Common myeloid progenitor, CD34-positive (primary cell): ENCODE measurements around the gene SCARB1.

Experiments
- CTCF ChIA-PET: fragments of 350-600 bp; sonication (Branson Sonifier 250); formaldehyde crosslinking; loops from one replicate; lab custom pipeline; 2021; ENCODE audit warnings: antibody characterized with exemption; lab: Charles Lee
- POLR2A ChIA-PET: fragments of 350-600 bp; sonication (Branson Sonifier 250); formaldehyde crosslinking; loops from one replicate; lab custom pipeline; 2021; ENCODE audit warnings: antibody characterized with exemption; lab: Charles Lee
- DNase-seq, 3 donors: peaks; one replicate each; pipeline versions ENCODE4 v3.0.0 to v3.0.0-alpha.2; 2013
- H3K27ac ChIP-seq, 2 experiments: 1 replicate in 1 of 2; 2 replicates in 1 of 2; pipeline ENCODE4 v1.7.0; 2013; ENCODE audit warnings: inconsistent platforms in 2 of 2, low read length in 2 of 2, mild to moderate bottlenecking in 2 of 2, low read depth in 1 of 2, moderate library complexity in 1 of 2; ENCODE audit not compliant: severe bottlenecking in 2 of 2, insufficient read depth in 1 of 2, poor library complexity in 1 of 2
- H3K27me3 ChIP-seq, 5 experiments: replicated peaks in 2 of 5; 1 replicate in 3 of 5; 2 replicates in 2 of 5; pipeline versions ENCODE4 v1.6.1 to v1.7.0; 2013; ENCODE audit warnings: low read length in 4 of 5, mild to moderate bottlenecking in 2 of 5, moderate library complexity in 2 of 5, inconsistent platforms in 1 of 5; ENCODE audit not compliant: insufficient read depth in 5 of 5, control insufficient read depth in 4 of 5
- H3K36me3 ChIP-seq, 4 experiments: 1 replicate in 2 of 4; 2 replicates in 2 of 4; pipeline versions ENCODE4 v1.6.1 to v1.7.0; 2013; ENCODE audit warnings: low read length in 3 of 4, control low read depth in 1 of 4, mild to moderate bottlenecking in 1 of 4; ENCODE audit not compliant: control insufficient read depth in 4 of 4, insufficient read depth in 4 of 4
- H3K4me1 ChIP-seq, 4 experiments: 1 replicate in 3 of 4; 2 replicates in 1 of 4; pipeline versions ENCODE4 v1.6.1 to v1.7.1; 2013; ENCODE audit warnings: low read length in 3 of 4, mild to moderate bottlenecking in 3 of 4, control low read depth in 1 of 4, inconsistent platforms in 1 of 4, moderate library complexity in 1 of 4; ENCODE audit not compliant: control insufficient read depth in 4 of 4, insufficient read depth in 4 of 4; ENCODE audit errors: control extremely low read depth in 1 of 4
- H3K4me3 ChIP-seq, 7 experiments: 1 replicate in 4 of 7; 2 replicates in 3 of 7; pipeline versions ENCODE4 v1.5.1 to v1.7.0; 2013; ENCODE audit warnings: mild to moderate bottlenecking in 7 of 7, low read length in 6 of 7, moderate library complexity in 6 of 7, inconsistent platforms in 2 of 7, low read depth in 2 of 7, control low read depth in 1 of 7; ENCODE audit not compliant: insufficient read depth in 4 of 7, control insufficient read depth in 1 of 7; ENCODE audit errors: extremely low read depth in 1 of 7
- H3K9me3 ChIP-seq, 5 experiments: 1 replicate in 4 of 5; 2 replicates in 1 of 5; pipeline versions ENCODE4 v1.6.1 to v1.7.1; 2013; ENCODE audit warnings: low read length in 4 of 5, mild to moderate bottlenecking in 2 of 5, inconsistent platforms in 1 of 5, low read depth in 1 of 5, moderate library complexity in 1 of 5; ENCODE audit not compliant: control insufficient read depth in 4 of 5, insufficient read depth in 2 of 5; ENCODE audit errors: control extremely low read depth in 1 of 5
- WGBS: methylation state at CpG from one replicate; pipeline ENCODE4 v1.1.5; 2013; ENCODE audit not compliant: insufficient coverage; 5-methylcytosine and 5-hydroxymethylcytosine counted together

The SCARB1 gene

GRCh38 chr12:124786061-124786964, 77.4 kb downstream of the SCARB1 start:
- no peak overlapping the region for H3K27ac ChIP-seq
- DNase-seq: no peak
- CTCF ChIA-PET: no interaction called here

GRCh38 chr12:124784871-124785572, 78.6 kb downstream of the SCARB1 start:
- H3K4me3 ChIP-seq: no peak overlapping the region

More at GRCh38 chr12:124786061-124786964, 77.4 kb downstream of the SCARB1 start:
- peaks cover 0 to 82% (median 41%) of the 10 kb centered on the region in 4 experiments for H3K36me3 ChIP-seq
- no peaks in the 10 kb centered on the region for H3K27me3 ChIP-seq
- no peaks in the 10 kb centered on the region for H3K9me3 ChIP-seq
- H3K4me3 ChIP-seq: no peak overlapping the region
- no peaks in the 10 kb centered on the region for H3K4me1 ChIP-seq
- POLR2A ChIA-PET: no interaction called here
- 96% methylated on average over 25 of the region's 31 CpGs for WGBS

GRCh38 chr12:124783087-124783486, 80.6 kb downstream of the SCARB1 start:
- CTCF ChIA-PET: interaction anchor here (0.7 to 1.4 kb wide), 3 partner anchors 9 to 286 kb away, joined by 3 to 5 read pairs (median 4); no protein-coding TSS in a partner anchor
- 100% methylated on average over 4 of the region's 5 CpGs for WGBS

More at GRCh38 chr12:124784871-124785572, 78.6 kb downstream of the SCARB1 start:
- WGBS: 93% methylated on average over 10 of the region's 11 CpGs
- no peak overlapping the region for H3K27ac ChIP-seq
- no peak for DNase-seq
- no peaks in the 10 kb centered on the region for H3K27me3 ChIP-seq
- peaks cover 0 to 77% (median 36%) of the 10 kb centered on the region in 4 experiments for H3K36me3 ChIP-seq
- no peaks in the 10 kb centered on the region for H3K4me1 ChIP-seq
- POLR2A ChIA-PET: no interaction called here
- H3K9me3 ChIP-seq: no peaks in the 10 kb centered on the region
- CTCF ChIA-PET: interaction anchor here (1.3 kb wide), 1 partner anchor 11 kb away, joined by 3 read pairs; no protein-coding TSS in a partner anchor

GRCh38 chr12:124782132-124782531, 81.5 kb downstream of the SCARB1 start:
- Histone ChIP-seq H3K36me3 (peaks cover 0 to 66% (median 28%) of the 10 kb centered on the region in 4 experiments), H3K27ac (no peak overlapping the region), H3K9me3 (no peaks in the 10 kb centered on the region), H3K4me3 (no peak overlapping the region), H3K4me1 (no peaks in the 10 kb centered on the region), H3K27me3 (no peaks in the 10 kb centered on the region)
- WGBS: 100% methylated on average over 2 of the region's 2 CpGs
- DNase-seq: no peak
- ChIA-PET POLR2A (no interaction called here), CTCF (interaction anchor here (1.4 kb wide), 1 partner anchor 11 kb away, joined by 5 read pairs; no protein-coding TSS in a partner anchor)

More at GRCh38 chr12:124783087-124783486, 80.6 kb downstream of the SCARB1 start:
- H3K9me3 ChIP-seq: no peaks in the 10 kb centered on the region
- no peaks in the 10 kb centered on the region for H3K27me3 ChIP-seq
- no peaks in the 10 kb centered on the region for H3K4me1 ChIP-seq
- DNase-seq: no peak
- no peak overlapping the region for H3K4me3 ChIP-seq
- no peak overlapping the region for H3K27ac ChIP-seq
- H3K36me3 ChIP-seq: peaks cover 0 to 71% (median 30%) of the 10 kb centered on the region in 4 experiments
- POLR2A ChIA-PET: no interaction called here

GRCh38 chr12:124780752-124781685, 82.6 kb downstream of the SCARB1 start:
- Histone ChIP-seq H3K4me3 (no peak overlapping the region), H3K4me1 (no peaks in the 10 kb centered on the region), H3K36me3 (peaks cover 0 to 55% (median 22%) of the 10 kb centered on the region in 4 experiments), H3K27ac (no peak overlapping the region), H3K9me3 (no peaks in the 10 kb centered on the region), H3K27me3 (no peaks in the 10 kb centered on the region)
- ChIA-PET CTCF (no interaction called here), POLR2A (interaction anchor here (1.2 kb wide), 1 partner anchor 17 kb away, joined by 3 read pairs; no protein-coding TSS in a partner anchor)
- 93% methylated on average over 12 of the region's 16 CpGs for WGBS
- no peak for DNase-seq

- CTCF ChIA-PET: interaction anchor here (0.6 kb wide), 1 partner anchor 16 kb away, joined by 4 read pairs; no protein-coding TSS in a partner anchor
Measured at GRCh38 chr12:124780336-124780735, 83.3 kb downstream of the SCARB1 start.

More at GRCh38 chr12:124780336-124780735, 83.3 kb downstream of the SCARB1 start:
- no peak for DNase-seq
- WGBS: no CpG with 5 or more reads among the region's 3 CpGs
- Histone ChIP-seq H3K4me3 (no peak overlapping the region), H3K4me1 (peaks cover 0 to 5% (median 0%) of the 10 kb centered on the region in 4 experiments), H3K36me3 (peaks cover 0 to 48% (median 18%) of the 10 kb centered on the region in 4 experiments), H3K9me3 (no peaks in the 10 kb centered on the region), H3K27ac (no peak overlapping the region), H3K27me3 (no peaks in the 10 kb centered on the region)
- POLR2A ChIA-PET: interaction anchor here (1.2 kb wide), 1 partner anchor 17 kb away, joined by 3 read pairs; no protein-coding TSS in a partner anchor
